SU-DHL-6 (cell line): Measurements from ENCODE around the gene AEBP1.

Experiments
- CTCF ChIP-seq: fragments of 200-600 bp; sonication (generic); IDR thresholded peaks from one replicate; pipeline ENCODE4 v1.5.1; 2017; ENCODE audit warnings: antibody characterized with exemption, mild to moderate bottlenecking, low read length, moderate library complexity; ENCODE audit not compliant: insufficient read depth, poor library complexity, severe bottlenecking
- EZH2phosphoT487 ChIP-seq: fragments of 200-600 bp; sonication (generic), shearing (Covaris generic); conservative IDR thresholded peaks from 2 replicates; pipeline ENCODE4 v1.6.1; 2018; ENCODE audit warnings: mild to moderate bottlenecking, antibody characterized with exemption, low read length, moderate library complexity, mixed read lengths

- TF ChIP-seq EZH2phosphoT487 (no peak), CTCF (no peak)
These were observed 47.1 kb downstream of the AEBP1 start for GRCh38 chr7:44150966-44151941.
